ENCODE results near the gene MICAL2. TPM values are rescaled to one million over a fixed set of nuclear protein-coding genes. Genes with fewer than 3 reads are reported as not detected.

Gene MICAL2
- total RNA-seq, 2 experiments from 2014 or later = not detected

DNA sequence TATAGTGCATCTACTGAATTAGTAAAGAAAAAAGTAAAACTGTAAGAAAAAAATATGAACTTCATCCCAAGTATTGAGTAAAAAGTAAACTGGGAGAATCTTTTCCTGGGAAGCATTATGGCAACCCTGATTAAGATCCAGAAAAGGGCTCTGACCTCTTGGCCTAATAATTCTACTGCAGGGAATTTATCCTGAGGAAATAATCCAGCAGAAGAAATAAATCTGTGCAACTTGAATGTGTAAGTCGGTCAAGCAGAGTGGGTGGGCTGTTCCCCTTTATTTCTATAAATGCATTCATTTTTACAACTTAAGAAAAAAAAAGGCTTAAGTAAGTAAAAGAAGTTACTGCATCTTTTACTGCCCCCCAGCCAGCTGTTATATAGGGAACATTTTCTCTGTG, 155.7 kb downstream of the MICAL2 start:
- Histone ChIP-seq H3K79me2 (ENCODE audit: insufficient read depth, low read depth, low read length) (no peaks in the 10 kb centered on the region), H3K4me3 (ENCODE audit: low read depth, low read length, poor library complexity, severe bottlenecking) (no peak overlapping the region), H2AFZ (ENCODE audit: low read length) (no peak overlapping the region), H3K4me2 (ENCODE audit: low read length) (no peak overlapping the region), H3K9me2 (ENCODE audit: insufficient read depth, low read length) (no peaks in the 10 kb centered on the region), H3K9me3 (ENCODE audit: low read length) (no peaks in the 10 kb centered on the region), H3K36me3 (ENCODE audit: insufficient read depth, low read length) (no peaks in the 10 kb centered on the region), H3K27ac (ENCODE audit: low read depth, low read length, poor library complexity, severe bottlenecking) (no peak overlapping the region), H4K20me1 (ENCODE audit: insufficient read depth, low read length) (no peaks in the 10 kb centered on the region), H3K4me1 (ENCODE audit: insufficient read depth, low read length, poor library complexity, severe bottlenecking) (no peaks in the 10 kb centered on the region)
- intact Hi-C loops (cut with micrococcal nuclease; ENCODE audit: unreplicated experiment) = no loop called here
- TF ChIP-seq, protein P1, sequence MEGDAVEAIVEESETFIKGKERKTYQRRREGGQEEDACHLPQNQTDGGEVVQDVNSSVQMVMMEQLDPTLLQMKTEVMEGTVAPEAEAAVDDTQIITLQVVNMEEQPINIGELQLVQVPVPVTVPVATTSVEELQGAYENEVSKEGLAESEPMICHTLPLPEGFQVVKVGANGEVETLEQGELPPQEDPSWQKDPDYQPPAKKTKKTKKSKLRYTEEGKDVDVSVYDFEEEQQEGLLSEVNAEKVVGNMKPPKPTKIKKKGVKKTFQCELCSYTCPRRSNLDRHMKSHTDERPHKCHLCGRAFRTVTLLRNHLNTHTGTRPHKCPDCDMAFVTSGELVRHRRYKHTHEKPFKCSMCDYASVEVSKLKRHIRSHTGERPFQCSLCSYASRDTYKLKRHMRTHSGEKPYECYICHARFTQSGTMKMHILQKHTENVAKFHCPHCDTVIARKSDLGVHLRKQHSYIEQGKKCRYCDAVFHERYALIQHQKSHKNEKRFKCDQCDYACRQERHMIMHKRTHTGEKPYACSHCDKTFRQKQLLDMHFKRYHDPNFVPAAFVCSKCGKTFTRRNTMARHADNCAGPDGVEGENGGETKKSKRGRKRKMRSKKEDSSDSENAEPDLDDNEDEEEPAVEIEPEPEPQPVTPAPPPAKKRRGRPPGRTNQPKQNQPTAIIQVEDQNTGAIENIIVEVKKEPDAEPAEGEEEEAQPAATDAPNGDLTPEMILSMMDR (conservative IDR thresholded peaks at IDR 0.05; ENCODE audit: low read length) = no peak
- no peak for TF ChIP-seq EZH2phosphoT487 (IDR thresholded peaks at IDR 0.05; ENCODE audit: borderline replicate concordance, low read depth, low read length)
- BruUV-seq (replicated peaks) = no TSS peak
- CTCF ChIA-PET (ENCODE audit: unreplicated experiment) = no interaction called here
- POLR2A ChIA-PET = no interaction called here
- DNase-seq (ENCODE audit: low spot score) = no peak

- Histone ChIP-seq H3K4me1 (ENCODE audit: insufficient read depth, low read length, poor library complexity, severe bottlenecking) (no peaks in the 10 kb centered on the region), H3K9me2 (ENCODE audit: insufficient read depth, low read length) (no peaks in the 10 kb centered on the region), H3K9me3 (ENCODE audit: low read length) (no peaks in the 10 kb centered on the region), H4K20me1 (ENCODE audit: insufficient read depth, low read length) (no peaks in the 10 kb centered on the region), H3K79me2 (ENCODE audit: insufficient read depth, low read depth, low read length) (no peaks in the 10 kb centered on the region), H3K27ac (ENCODE audit: low read depth, low read length, poor library complexity, severe bottlenecking) (no peak overlapping the region), H3K4me2 (ENCODE audit: low read length) (no peak overlapping the region), H2AFZ (ENCODE audit: low read length) (no peak overlapping the region), H3K4me3 (ENCODE audit: low read depth, low read length, poor library complexity, severe bottlenecking) (no peak overlapping the region), H3K36me3 (ENCODE audit: insufficient read depth, low read length) (no peaks in the 10 kb centered on the region)
- CTCF ChIA-PET (ENCODE audit: unreplicated experiment) = no interaction called here
- TF ChIP-seq, protein P1 (conservative IDR thresholded peaks at IDR 0.05; ENCODE audit: low read length) = no peak
- TF ChIP-seq EZH2phosphoT487 (IDR thresholded peaks at IDR 0.05; ENCODE audit: borderline replicate concordance, low read depth, low read length) = no peak
- DNase-seq (ENCODE audit: low spot score) = no peak
- POLR2A ChIA-PET = interaction anchor here (0.6 kb wide), 1 partner anchor 30 kb away, joined by 3 read pairs; no protein-coding TSS in a partner anchor
- no TSS peak for BruUV-seq (replicated peaks)
- intact Hi-C loops (cut with micrococcal nuclease; ENCODE audit: unreplicated experiment) = no loop called here
Measured at GRCh38 chr11:12266943-12267342, 156.6 kb downstream of the MICAL2 start.

DNA sequence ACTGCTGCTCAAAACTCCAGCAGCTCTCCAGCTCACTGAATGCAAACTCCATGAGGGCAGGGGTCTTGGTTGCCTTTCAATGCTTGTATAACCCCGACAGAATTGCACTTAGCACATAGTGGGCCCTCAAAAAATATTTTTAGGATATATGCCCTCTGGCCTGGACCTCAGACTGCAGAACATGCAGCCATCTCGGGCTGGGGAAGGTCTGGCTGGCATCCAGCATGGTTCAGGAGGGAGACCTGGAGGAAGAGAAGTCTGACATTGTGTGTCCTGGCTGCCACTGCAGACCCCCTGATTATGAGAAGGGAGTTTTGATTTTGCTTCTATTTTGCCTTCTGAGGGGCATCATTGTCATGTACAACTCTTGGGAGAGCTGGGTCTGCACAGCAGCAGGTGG, 157.5 kb downstream of the MICAL2 start:
- Histone ChIP-seq H3K4me2 (ENCODE audit: low read length) (no peak overlapping the region), H3K4me3 (ENCODE audit: low read depth, low read length, poor library complexity, severe bottlenecking) (no peak overlapping the region), H3K4me1 (ENCODE audit: insufficient read depth, low read length, poor library complexity, severe bottlenecking) (no peaks in the 10 kb centered on the region), H2AFZ (ENCODE audit: low read length) (no peak overlapping the region), H3K9me2 (ENCODE audit: insufficient read depth, low read length) (no peaks in the 10 kb centered on the region), H3K36me3 (ENCODE audit: insufficient read depth, low read length) (no peaks in the 10 kb centered on the region), H4K20me1 (ENCODE audit: insufficient read depth, low read length) (no peaks in the 10 kb centered on the region), H3K27ac (ENCODE audit: low read depth, low read length, poor library complexity, severe bottlenecking) (no peak overlapping the region), H3K9me3 (ENCODE audit: low read length) (no peaks in the 10 kb centered on the region), H3K79me2 (ENCODE audit: insufficient read depth, low read depth, low read length) (no peaks in the 10 kb centered on the region)
- intact Hi-C loops (cut with micrococcal nuclease; ENCODE audit: unreplicated experiment) = no loop called here
- ChIA-PET POLR2A (no interaction called here), CTCF (ENCODE audit: unreplicated experiment) (no interaction called here)
- no peak for DNase-seq (ENCODE audit: low spot score)
- BruUV-seq (replicated peaks) = no TSS peak
- TF ChIP-seq, protein P1 (conservative IDR thresholded peaks at IDR 0.05; ENCODE audit: low read length) = no peak
- TF ChIP-seq EZH2phosphoT487 (IDR thresholded peaks at IDR 0.05; ENCODE audit: borderline replicate concordance, low read depth, low read length) = no peak

Measured in OCI-LY7 (cell line).